Measurements from ENCODE around the gene TMEM270.
A peak's percentile ranks its signal among the peaks of the same experiment; 100 is the strongest.
"Not testable (repeated sequence)": the region's sequence is repeated elsewhere in the genome, so short reads cannot be mapped to it uniquely, and the experiment has no call there.

Gene TMEM270

GRCh38 chr7:73860859-73861258 lies at the start of gene TMEM270:
Gene TMEM270, plus strand, starts transcription at chr7:73861159. Its CDS starts 36 bp downstream, at chr7:73861195.
- no peak for DNase-seq (ENCODE audit: low spot score)

- DNase-seq (ENCODE audit: low spot score): peak; percentile 88
Measured at GRCh38 chr7:73811760-73812168, 49.2 kb upstream of the TMEM270 start.

- no peak for DNase-seq (ENCODE audit: low spot score)
Measured at GRCh38 chr7:73812996-73813395, 48.0 kb upstream of the TMEM270 start.

GRCh38 chr7:73815436-73815835 lies 45.5 kb upstream of the TMEM270 start:
- DNase-seq (ENCODE audit: low spot score): no peak

GRCh38 chr7:73817121-73817520 lies 43.8 kb upstream of the TMEM270 start:
- DNase-seq (ENCODE audit: low spot score): no peak

GRCh38 chr7:73820013-73820412 lies 40.9 kb upstream of the TMEM270 start:
- no peak for DNase-seq (ENCODE audit: low spot score)

- not testable (repeated sequence) for DNase-seq (ENCODE audit: low spot score)
Measured at GRCh38 chr7:73821597-73822285, 39.2 kb upstream of the TMEM270 start.

- DNase-seq (ENCODE audit: low spot score): no peak
Measured at GRCh38 chr7:73822319-73823173, 38.4 kb upstream of the TMEM270 start.

GRCh38 chr7:73823257-73823656 lies 37.7 kb upstream of the TMEM270 start:
- no peak for DNase-seq (ENCODE audit: low spot score)

GRCh38 chr7:73823873-73824592 lies 36.9 kb upstream of the TMEM270 start:
- DNase-seq (ENCODE audit: low spot score): no peak

GRCh38 chr7:73824986-73825385 lies 36.0 kb upstream of the TMEM270 start:
- DNase-seq (ENCODE audit: low spot score): no peak

GRCh38 chr7:73827567-73828106 lies 33.3 kb upstream of the TMEM270 start:
- DNase-seq (ENCODE audit: low spot score): no peak

GRCh38 chr7:73828107-73828803 lies 32.7 kb upstream of the TMEM270 start:
- no peak for DNase-seq (ENCODE audit: low spot score)

- no peak for DNase-seq (ENCODE audit: low spot score)
Measured at GRCh38 chr7:73828972-73829371, 32.0 kb upstream of the TMEM270 start.

- DNase-seq (ENCODE audit: low spot score): no peak
Measured at GRCh38 chr7:73829505-73829904, 31.5 kb upstream of the TMEM270 start.

GRCh38 chr7:73829921-73830680 lies 30.9 kb upstream of the TMEM270 start:
- DNase-seq (ENCODE audit: low spot score): no peak

GRCh38 chr7:73830681-73831583 lies 30.0 kb upstream of the TMEM270 start, which contains the start of gene CLDN4:
Gene CLDN4, plus strand, starts transcription at chr7:73830996. Its CDS starts 206 bp downstream, at chr7:73831202.
- DNase-seq (ENCODE audit: low spot score): no peak

- no peak for DNase-seq (ENCODE audit: low spot score)
Measured at GRCh38 chr7:73831584-73831833, 29.4 kb upstream of the TMEM270 start.

GRCh38 chr7:73831834-73832651 lies 28.9 kb upstream of the TMEM270 start:
- DNase-seq (ENCODE audit: low spot score): no peak

Data from D341Med (cell line).